HG03520 (cell line): ENCODE results near the gene SLC7A6.
A peak's percentile ranks its signal among the peaks of the same experiment; 100 is the strongest.
"Not testable (repeated sequence)": the region's sequence is repeated elsewhere in the genome, so short reads cannot be mapped to it uniquely, and the experiment has no call there.

Experiments used
- ATAC-seq: cut with Tn5 transposase; IDR thresholded peaks from one replicate; pipeline ENCODE4 v1.9.1; 2021; ENCODE audit warnings: mild to moderate bottlenecking, moderate library complexity; ENCODE audit not compliant: unreplicated experiment

The SLC7A6 gene

DNA sequence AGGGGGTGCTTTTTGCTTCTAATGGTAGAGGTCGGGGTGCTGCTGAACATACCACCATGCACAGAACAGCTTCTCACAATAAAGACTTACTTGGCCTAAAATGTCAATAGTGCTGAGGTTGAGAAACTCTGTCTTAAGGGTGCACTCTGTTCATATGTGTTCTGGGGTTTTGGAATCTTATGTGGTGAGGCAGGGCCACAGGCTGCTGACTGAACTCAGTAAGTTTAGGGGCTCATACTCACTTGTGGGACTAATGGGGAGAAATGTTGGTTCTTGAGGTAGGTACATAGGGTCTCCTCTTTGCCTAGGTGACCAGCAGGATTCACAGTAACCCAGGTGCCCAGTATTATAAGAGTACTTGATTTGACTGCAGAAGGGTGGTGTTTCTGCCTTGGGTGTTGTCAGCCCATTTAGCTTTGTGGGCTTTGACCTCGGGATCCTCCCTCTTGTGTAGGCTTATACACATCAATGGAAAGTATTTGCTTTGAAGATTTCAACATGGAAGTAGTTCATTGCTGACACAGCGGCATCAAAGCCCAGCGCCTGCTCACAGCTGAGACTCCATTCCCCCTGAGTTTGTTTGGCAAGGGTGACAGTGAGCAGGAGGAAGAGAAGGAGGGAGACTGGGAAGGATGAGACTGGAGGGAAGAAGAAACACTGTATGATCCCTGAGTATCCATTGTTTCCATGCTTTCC is 17.2 kb downstream of the SLC7A6 start:
- no peak for ATAC-seq

DNA sequence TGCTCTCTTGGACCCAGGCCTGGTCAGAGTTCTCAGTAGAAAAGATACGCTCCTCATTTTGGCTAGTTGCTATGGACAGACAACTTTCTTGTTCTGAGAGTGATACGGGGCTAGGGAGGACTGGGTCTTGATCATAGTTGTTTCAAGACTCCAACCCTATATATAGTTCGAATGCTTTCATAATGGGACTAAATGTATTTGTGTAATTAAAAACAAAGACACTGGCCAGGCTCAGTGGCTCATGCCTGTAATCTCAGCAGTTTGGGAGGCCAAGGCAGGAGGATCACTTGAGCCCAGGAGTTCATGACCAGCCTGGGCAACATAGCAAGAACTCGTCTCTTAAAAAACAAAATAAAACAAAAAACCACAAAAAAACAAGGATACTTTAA is 17.7 kb downstream of the SLC7A6 start:
- ATAC-seq = no peak

DNA sequence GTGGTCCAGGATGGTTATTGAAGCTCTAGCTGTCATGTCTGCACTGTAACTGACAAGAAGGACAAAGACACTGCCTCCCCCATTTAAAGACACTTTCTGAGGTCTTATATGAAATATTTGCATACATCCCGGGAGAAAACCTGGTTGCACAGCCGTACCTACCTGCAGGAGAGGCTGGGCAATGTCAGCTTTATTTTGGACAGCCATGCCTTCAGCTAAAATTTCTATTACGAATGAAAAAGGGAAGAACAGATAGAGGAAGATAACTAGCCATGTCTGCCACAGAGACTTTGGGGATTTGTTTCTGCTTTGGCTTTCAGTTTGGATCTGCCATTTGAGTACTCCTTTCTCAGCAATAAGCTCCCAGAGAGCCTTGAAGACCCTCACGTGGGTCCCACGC is 19.0 kb downstream of the SLC7A6 start:
- ATAC-seq = no peak

DNA sequence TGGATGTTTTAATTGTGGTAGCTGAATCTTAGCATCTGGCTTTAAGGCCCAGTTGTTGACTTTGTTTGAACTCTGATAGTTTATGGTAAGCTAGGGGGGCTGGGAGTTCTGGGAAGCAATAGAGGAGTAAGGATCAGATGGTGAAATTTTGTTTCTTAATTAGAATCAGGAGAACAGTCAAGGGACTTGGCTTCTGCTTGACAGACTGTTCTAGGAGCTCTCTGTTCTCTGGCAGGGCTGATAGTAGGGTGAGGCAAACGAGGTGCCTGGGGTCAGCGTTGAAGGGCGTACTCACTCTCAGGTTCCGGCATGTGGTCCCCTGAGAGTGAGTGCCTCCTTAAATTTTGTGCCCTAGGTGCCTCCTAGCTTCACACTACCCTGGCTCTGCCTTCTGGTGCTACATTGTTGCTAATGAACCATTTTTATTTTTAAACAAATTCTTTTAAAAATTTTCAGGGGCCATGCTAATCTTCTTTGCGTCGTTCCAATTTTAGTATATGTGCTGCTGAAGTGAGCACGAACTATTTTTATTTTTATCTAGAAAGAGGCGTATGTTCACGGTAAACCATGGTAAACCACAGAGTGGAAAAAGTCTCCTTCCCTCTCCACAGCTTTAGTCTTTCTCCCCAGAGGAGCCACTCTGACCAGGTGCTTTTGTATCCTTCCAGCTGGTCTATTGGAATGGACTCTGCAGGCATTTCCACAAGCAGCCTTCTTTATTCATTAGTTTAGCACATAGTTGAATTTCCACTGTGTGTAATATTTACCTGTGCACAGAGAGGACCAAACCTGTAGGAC is 19.7 kb downstream of the SLC7A6 start:
- ATAC-seq = peak; percentile 38

DNA sequence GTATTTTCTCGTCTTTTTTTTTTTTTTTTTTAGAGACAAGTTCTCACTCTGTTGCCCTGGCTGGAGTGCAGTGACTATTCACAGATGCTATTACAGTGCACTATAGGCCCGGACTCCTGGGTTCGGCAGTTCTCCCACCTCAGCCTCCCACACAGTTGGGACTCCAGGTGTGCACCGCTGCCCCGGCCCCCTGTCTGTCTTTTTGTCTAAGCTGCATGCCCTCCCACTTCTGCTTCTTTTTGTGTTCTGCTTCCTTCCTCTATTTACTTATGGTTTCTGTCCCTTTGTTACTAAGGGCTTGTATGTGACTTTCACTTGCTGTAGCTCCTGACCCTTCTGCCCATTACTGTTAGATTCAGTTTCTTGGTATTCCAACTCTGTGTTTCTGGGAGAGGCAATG is 20.5 kb downstream of the SLC7A6 start:
- peak; percentile 35 for ATAC-seq

DNA sequence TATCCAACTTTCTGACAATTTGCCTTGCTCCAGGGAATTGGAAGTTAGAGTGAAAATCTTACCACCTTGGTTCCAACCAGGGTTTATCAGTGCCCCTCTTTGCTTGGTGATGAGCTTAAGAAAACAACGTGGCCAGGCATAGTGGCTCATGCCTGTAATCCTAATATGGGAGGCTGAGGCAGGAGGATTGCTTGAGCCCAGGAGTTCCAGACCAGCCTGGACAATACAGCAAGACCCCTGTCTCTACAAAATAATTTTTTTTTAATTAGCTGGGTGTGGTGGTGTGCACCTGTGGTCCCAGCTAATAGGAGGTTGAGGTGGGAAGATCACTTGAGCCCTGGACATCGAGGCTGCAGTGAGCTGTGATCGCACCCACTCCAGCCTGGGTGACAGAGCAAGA is 21.4 kb downstream of the SLC7A6 start:
- no peak for ATAC-seq

DNA sequence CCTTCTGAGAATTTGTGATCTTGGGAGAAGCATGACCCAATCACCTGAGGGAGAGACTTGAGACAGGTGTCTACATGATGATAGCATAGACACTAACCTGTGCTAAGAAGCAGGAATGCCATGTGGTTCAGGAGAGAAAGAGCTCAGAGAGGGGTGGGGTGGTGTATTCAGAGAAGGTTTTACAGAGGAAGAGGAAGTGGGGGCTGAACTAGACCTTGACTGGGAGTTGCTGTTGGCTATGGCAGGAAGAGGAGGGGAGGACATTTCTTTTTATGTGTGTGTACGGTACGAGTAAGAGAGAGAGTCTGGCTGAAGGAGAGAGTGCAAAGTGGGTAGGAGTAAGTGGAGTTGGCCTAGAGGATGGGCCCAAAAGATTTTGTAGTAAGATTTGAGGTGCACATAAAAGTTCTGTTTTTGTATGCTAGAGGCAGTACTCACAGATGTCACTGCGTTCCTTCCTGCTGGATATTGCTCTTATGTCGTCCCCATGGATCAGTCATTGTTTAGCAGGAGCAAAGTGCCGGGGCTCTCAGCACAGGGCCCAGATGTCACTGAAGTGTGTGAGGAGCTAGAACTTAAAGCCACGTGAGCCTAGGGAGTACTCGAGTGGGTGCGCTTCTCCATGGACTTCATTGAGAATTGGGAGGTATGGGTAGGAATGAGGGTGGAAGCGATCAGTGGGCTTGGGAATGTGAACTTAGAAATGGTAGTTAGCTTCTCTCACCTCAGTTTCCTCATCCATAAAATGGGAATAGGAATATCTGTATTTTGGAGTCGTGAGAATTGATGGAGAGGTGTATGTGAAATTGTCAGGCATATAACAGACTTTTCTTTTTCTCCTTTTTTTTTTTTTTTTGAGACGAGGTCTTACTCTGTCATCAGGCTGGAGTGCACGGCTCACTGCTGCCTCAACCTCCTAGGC is 22.1 kb downstream of the SLC7A6 start:
- no peak for ATAC-seq

DNA sequence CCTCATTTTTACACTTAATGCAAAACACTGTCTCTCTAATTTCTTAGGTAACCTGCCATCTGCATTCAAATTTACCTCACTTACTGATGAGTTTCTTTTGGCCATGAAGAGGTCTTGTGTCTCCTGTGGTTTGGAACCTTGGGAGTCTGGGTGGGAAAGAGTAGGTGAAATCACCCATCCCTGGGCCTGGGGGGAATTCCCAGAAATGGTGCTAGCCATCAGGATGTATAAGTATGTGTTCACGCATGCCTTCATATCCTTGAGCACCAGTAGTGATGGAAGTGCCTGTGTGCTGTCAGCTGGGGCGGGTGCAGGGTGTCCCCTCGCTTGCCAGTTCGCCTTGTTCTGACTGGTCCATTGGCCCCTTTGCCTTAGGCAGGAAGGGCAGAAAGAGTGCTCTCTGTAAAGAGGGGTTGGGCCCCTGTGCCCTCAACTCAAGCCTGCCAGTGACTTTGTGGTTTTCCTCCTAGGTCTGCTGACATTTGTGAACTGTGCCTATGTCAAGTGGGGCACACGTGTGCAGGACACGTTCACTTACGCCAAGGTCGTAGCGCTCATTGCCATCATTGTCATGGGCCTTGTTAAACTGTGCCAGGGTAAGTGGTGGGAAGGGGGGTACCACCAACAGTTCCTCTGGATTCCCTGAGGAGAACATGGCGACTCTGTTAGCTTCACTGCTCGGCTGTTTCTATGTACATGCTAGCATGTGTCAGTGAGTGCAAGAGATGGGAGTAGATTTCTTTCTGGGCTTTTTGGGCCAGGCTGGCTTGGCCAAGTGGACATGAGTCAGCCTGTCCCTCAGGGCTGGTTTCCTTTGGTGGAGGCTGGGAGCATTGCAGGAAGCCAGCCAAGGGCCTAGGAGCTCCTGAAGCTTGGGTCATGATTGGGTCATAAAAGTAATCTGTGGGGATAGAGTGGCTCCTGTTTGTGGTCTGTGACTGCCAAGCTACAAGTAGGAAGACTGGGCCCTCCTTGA is 23.2 kb downstream of the SLC7A6 start:
- no peak for ATAC-seq

DNA sequence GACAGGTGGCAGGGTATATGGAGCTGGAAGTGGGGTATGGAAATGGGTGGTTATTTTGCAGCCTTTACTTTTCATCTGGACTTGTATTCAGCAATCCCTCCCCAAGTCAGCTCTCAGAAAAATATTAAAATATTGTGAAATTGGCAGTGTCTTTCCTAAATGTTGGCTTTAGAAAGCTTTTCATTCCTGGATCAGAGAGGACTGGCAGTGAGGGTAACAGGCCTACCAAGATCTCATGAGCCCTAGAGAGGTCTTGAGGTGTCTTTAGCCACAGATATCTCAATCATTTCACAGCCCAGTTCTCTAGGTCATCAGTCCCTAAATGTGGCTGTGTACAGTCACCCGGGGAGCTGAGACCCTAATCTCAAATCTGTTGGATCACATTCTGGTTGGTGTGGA is 23.9 kb downstream of the SLC7A6 start:
- no peak for ATAC-seq

DNA sequence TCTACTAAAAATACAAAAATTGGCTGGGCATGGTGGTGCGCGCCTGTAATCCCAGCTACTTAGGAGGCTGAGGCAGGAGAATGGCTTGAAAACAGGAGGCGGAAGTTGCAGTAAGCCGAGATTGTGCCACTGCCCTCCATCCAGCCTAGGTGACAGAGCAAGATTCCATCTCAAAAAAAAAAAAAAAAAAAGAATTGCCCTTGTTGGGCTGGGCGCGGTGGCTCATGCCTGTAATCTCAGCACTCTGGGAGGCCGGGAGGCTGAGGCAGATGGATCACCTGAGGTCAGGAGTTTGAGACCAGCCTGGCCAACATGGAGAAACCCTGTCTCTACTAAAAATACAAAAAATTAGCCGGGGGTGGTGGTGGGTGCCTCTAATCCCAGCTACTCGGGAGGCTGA is 24.5 kb downstream of the SLC7A6 start:
- ATAC-seq = not testable (repeated sequence)

DNA sequence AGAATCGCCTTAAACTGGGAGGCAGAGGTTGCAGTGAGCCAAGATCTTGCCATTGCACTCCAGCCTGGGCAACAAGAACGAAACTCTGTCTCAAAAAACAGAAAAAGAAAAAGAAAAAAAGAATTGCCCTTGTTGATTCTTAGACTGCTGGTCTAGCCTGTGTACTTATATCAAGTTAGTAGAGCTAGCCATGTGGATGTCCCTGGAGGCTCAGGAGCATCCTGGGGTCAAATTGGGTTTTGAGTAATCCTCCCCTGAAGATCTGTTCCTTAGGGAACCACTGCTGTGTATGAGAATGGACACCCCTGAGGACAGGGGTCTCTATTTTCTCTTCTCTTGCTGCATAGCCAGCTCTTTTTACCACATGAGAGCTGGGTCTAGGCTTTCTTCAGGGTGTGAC is 24.9 kb downstream of the SLC7A6 start:
- ATAC-seq = no peak

DNA sequence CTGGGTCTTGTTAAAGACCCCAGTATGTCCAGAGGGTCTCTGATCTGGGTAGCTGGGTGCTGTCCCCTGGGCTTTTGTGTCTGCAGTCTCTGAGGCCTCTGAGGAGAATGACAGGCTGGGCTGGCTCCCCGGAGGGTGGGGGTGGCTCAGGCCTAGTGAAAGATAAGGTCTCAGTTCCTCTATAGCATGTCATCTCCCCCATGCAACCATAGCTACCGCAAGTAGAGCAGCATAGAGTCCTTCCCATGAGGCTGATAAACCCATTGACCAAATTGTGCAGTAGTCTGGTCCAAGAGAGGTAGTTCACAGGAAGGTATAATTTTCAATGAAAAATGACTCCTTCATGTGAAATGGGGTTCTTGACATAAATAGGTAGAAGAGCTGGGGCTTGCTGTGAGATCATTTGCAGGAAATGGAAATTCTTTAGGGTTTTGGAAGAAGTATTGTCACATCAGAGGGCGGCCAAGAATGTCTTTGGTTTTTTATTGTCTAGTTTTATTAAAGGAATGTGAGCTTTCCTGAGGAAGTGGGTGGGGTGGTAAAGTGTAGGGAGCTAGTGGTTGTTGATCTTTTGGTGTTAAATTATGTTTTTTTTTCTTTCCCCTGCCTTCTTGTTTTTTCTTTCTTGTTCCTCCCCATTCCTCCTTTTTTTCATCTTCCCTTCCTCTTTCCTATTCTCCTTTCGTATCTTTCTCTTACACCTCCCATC is 25.4 kb downstream of the SLC7A6 start:
- peak; percentile 73 for ATAC-seq

DNA sequence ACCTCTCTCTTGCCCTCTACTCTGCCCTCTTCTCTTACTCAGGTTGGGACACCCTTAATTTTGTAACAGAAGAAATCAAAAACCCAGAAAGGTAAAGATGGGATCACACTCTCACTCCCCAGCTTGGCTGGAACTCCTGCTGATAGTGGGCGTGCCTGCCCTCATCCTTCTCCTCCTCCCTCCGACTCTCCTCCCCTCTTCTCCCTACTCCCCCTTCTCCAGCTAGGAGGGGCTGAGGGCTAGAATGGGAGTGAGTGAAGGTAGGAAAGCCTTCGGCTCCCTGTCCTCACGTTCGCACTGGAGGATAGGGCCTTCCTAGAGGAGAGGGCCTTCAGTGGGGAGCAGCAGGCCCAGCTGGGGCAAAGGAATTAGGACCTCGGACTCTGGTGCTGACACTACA is 26.1 kb downstream of the SLC7A6 start:
- no peak for ATAC-seq

DNA sequence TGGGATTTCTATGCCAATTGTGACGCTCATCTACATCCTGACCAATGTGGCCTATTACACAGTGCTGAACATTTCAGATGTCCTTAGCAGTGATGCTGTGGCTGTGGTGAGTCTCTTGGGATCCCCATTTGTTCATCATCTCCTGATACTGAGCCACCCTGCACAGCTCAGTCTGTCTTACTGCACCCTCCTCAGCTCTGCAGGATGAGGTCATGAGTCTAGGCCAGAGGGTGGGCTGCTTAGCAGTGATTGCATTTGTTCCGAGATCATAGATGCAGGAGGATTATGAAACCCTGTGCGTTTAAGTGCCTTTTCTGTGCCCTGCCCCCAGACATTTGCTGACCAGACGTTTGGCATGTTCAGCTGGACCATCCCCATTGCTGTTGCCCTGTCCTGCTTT is 26.9 kb downstream of the SLC7A6 start:
- ATAC-seq = no peak

DNA sequence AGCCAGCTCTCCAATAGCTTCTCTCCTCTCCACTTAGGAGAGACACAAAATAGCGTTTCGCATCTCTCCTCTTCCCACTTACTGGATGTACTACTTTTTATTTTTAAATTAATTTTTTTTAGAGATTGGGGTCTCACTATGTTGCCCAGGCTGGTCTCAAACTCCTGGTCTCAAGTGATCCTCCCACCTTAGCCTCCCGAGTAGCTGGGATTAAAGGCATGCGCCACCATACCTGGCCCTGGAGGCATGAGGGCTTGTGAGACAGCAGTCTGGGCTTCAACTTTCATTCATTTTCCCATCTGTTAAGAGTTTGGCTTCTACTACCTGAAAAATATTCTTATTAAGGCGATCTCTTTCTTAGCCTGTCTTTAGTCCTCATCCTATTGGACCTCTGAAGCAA is 28.1 kb downstream of the SLC7A6 start:
- ATAC-seq = no peak

DNA sequence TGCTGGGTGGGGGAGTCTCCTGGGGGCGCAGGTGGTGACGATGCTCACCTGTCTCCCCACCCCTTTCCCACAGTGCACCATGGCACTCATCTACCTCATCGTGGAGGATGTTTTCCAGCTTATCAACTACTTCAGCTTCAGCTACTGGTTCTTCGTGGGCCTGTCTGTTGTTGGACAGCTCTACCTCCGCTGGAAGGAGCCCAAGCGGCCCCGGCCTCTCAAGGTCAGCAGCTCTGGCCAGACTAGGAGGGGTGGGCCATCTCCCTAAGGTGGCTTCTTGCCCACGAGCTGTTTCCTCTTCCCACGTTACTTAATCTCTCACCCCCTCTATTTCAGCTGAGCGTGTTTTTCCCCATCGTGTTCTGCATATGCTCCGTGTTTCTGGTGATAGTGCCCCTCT is 32.0 kb downstream of the SLC7A6 start:
- ATAC-seq = no peak

DNA sequence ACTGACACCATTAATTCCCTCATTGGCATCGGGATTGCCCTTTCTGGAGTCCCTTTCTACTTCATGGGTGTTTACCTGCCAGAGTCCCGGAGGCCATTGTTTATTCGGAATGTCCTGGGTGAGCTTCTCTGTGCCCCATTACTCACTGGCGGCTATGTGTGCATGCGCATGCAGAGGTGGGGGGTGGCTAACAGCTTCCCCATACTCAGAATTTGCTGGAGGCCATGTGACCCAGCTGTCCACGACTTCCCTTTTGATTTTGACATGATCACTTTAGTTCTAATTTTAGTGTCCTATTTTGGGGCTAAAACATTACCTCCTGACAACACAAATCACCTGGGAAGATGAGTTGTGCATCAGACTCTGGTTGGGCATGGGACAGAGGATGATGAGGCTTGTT is 32.4 kb downstream of the SLC7A6 start:
- no peak for ATAC-seq

DNA sequence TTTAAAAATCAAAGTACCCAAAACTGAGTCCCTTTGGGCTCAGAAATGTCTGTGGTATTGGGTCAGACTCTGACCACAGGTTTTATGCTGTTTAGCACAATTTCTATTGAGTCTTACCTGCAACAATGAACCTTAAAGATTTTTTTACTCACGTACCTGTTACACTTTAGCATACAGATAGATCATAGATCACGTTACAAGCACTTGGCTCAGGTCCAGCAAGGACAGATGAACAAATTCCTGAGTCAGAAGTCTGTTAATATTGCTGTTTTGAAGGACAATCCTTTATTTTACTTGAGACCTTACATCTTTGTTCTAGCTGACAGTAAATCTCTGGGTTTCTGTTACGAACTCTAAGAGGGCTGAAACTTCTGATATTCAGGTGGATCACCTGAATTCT is 33.6 kb downstream of the SLC7A6 start:
- ATAC-seq = no peak

DNA sequence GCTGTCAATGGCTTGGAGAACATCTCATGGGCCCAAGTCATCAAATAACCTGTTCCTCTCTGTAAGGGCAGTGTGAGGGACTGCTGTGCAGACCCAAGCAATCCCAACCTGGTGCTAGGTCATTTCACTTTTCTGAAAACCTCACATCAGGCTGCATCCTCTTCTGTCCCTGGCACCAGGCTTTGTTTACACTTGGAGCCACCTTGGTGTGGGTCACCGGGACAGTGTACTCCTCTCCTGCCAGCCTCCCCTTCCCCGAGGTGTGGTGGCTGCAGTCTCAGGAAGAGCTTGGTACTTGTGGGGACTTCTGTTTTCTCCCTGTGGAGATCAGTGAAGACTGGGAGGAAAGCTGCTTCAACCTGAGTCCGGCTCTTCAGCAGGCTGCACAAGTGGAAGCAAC is 34.0 kb downstream of the SLC7A6 start:
- ATAC-seq = no peak
